Central memory CD4-positive, alpha-beta T cell (primary cell): ENCODE results near the gene TSPAN4.

ENCODE experiments used
- DNase-seq: peaks from one replicate; pipeline ENCODE4 v3.0.0; 2022
- total RNA-seq, 3 experiments: gene quantifications; one replicate each; lab custom pipeline; 2026; lab: John Stamatoyannopoulos, UW

The TSPAN4 gene
- 0.71 to 1.6 (median 1.4) reads per million in 3 experiments for total RNA-seq

- peak; percentile 81 for DNase-seq
Observed at GRCh38 chr11:842370-843002, at the start of gene TSPAN4, which contains the start of gene POLR2L. TSS of gene TSPAN4 (plus strand) at chr11:842852. CDS start at chr11:850305, 7,453 bp downstream. TSS of gene POLR2L (minus strand) at chr11:842529. CDS start at chr11:842508, 21 bp downstream.

- DNase-seq = no peak
Observed at GRCh38 chr11:792873-793272, 49.8 kb upstream of the TSPAN4 start.

- DNase-seq = no peak
Observed at GRCh38 chr11:793556-793955, 49.1 kb upstream of the TSPAN4 start.

- DNase-seq = no peak
Observed at GRCh38 chr11:794013-794765, 48.5 kb upstream of the TSPAN4 start.

GRCh38 chr11:794766-795633, 47.7 kb upstream of the TSPAN4 start:
- no peak for DNase-seq

- peak; percentile 71 for DNase-seq
Observed at GRCh38 chr11:795634-796564, 46.8 kb upstream of the TSPAN4 start.

- DNase-seq = no peak
Observed at GRCh38 chr11:796565-797295, 45.9 kb upstream of the TSPAN4 start.

GRCh38 chr11:797296-798092, 45.2 kb upstream of the TSPAN4 start:
- peak; percentile 72 for DNase-seq

- peak; percentile 80 for DNase-seq
Observed at GRCh38 chr11:798093-798713, 44.4 kb upstream of the TSPAN4 start, which contains the start of gene SLC25A22. TSS of gene SLC25A22 (minus strand) at chr11:798281. CDS start at chr11:795006, 3,275 bp downstream.

GRCh38 chr11:799641-800316, 42.9 kb upstream of the TSPAN4 start:
- no peak for DNase-seq

GRCh38 chr11:800473-800872, 42.2 kb upstream of the TSPAN4 start:
- DNase-seq = no peak

- no peak for DNase-seq
Observed at GRCh38 chr11:801097-801780, 41.4 kb upstream of the TSPAN4 start.

- DNase-seq = no peak
Observed at GRCh38 chr11:802018-802617, 40.5 kb upstream of the TSPAN4 start.

GRCh38 chr11:802693-803466, 39.8 kb upstream of the TSPAN4 start:
- DNase-seq = no peak

- no peak for DNase-seq
Observed at GRCh38 chr11:803467-803742, 39.2 kb upstream of the TSPAN4 start.

- DNase-seq = no peak
Observed at GRCh38 chr11:803770-804598, 38.7 kb upstream of the TSPAN4 start.

GRCh38 chr11:804599-804964, 38.1 kb upstream of the TSPAN4 start:
- no peak for DNase-seq
